Astrocyte of the hippocampus (primary cell): ENCODE results near the gene NKX1-1.
"Not testable (repeated sequence)": the region's sequence is repeated elsewhere in the genome, so short reads cannot be mapped to it uniquely, and the experiment has no call there.

Source experiments
- DNase-seq: peaks from one replicate; pipeline ENCODE4 v3.0.0; 2011; ENCODE audit warnings: low read depth, low spot score

Gene NKX1-1

DNA sequence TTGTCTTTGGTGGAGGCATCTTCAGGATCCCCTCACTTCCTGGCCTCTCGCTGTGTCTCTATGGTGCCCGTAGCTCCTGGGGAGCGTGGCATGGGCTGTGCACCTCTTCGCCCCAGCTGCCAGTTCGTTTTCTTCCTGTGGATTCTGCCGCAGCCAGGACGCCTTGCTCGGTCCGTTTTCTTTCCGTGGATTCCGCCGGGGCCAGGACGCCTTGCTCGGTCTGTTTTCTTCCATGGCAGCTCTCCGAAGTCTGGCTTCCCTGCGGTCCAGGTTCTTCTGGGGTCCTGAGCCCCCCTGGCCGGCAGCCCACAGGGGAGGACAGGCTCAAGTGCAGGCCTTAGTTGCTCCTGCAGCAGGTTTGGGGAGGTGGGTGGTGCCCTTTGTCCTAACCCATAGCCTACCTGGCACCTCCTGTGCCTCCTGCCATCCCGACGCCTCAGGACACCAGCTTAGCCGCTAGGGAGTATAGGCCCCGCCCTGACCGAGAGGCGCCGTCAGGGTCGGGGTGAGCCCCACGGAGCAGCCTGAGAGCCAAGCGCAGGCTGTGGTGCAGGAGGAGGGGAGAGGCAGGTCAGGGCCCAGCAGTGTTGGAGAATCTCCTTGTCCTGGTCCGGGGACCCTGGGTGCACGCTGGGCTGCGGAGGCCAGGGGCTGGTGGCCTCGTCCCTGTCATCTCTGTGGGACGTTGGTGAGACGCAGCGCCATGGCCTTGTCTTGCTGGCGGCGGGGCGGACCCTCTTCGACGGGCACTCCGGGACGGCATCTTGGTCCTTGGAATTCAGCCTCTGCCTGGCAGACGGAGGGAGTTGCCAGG is 32.1 kb downstream of the NKX1-1 start:
- DNase-seq, result no peak

DNA sequence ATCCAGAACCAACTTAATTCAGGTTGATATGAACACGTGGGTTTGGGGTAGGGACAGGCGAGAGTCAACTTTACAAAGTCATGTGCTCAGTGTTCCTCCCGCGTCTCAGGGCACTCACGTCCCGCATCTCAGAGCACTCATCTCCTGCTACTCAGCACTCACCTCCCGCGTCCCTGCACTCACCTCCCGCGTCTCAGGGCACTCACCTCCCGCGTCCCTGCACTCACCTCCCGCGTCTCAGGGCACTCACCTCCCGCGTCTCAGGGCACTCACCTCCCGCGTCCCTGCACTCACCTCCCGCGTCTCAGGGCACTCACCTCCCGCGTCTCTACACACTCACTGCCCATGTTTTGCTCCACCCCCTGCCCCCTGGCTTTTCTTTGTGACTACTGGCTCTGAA is 33.7 kb downstream of the NKX1-1 start:
- DNase-seq, result not testable (repeated sequence)

DNA sequence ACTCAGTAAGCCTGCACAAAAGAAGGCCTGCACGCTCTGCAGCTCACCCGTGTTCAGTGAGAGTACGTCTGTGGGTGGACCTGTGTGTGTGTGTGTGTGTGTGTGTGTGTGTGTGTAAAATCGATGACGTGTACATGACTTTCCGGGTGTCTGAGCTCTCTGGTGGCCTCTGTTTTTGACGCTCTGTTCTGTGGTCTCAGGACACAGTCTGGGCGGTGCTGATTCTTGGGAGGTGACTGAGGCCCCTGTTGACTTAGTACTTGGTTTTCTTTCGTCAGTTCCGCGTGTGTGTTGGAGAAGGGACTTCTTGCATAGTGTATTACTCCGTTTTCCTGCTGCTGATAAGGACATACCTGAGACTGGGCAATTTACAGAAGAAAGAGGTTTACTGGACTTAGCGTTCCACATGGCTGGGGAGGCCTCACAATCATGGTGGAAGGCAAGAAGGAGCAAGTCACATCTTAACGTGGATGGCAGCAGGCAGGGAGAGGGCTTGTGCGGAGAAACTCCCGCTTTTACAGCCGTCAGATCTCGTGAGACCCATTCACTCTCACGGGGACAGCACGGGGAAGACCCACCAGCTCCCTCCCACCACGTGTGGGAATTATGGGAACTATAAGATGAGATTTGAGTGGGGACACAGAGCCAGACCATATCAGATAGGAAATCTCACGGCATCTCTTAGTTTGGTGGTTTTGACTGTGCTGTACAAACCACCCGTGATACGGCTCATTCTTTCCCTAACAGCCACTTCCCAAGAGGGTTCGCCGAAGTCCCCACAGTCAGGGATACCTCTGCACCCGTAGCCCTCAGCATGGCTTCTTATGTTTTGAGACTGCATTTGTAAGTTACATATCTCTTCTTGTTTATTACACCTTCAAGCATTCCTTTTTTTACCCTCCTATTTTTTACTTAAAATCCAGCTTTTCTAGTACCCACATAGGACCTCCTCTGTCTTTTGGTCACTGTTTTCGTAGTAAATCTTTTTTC is 34.8 kb downstream of the NKX1-1 start:
- DNase-seq, result no peak

DNA sequence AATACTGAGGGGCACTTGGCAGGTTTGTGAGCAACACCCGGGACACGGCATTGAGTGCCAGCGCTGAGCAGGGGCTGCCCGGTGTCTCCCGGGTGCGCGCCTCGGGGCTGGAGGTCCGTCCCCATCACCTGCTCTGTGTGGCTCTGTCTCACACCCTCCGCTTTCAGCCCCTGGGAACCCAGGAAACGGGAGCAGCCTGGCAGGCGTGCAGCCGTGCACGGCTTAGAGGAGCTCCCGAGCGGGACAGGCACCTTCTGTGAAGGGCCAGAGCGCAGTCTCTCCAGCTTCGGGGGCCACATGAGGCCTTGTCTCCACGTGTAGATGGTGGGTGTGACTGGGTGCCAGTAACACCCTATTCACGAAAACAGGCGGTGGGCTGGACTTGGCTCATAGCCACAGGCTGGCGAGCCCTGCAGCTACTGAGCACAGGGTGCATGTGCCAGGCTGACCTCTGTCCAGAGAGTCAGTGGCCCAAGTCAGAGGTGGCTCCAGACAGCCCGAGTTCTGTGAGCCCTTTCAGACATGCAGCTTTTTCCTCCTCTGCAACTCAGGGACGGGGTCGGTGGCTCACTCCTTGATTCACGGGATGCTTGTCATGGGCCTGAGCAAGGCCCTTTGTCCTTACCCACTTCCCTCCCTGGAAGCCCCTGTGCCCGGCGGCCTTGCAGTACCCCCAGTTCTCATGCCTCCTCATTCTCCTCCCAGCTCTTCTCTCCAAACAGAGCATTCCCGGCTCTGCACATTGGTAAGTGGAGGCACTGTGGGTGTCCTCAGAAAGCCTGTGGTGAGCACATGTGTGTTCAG is 35.7 kb downstream of the NKX1-1 start:
- no peak for DNase-seq

DNA sequence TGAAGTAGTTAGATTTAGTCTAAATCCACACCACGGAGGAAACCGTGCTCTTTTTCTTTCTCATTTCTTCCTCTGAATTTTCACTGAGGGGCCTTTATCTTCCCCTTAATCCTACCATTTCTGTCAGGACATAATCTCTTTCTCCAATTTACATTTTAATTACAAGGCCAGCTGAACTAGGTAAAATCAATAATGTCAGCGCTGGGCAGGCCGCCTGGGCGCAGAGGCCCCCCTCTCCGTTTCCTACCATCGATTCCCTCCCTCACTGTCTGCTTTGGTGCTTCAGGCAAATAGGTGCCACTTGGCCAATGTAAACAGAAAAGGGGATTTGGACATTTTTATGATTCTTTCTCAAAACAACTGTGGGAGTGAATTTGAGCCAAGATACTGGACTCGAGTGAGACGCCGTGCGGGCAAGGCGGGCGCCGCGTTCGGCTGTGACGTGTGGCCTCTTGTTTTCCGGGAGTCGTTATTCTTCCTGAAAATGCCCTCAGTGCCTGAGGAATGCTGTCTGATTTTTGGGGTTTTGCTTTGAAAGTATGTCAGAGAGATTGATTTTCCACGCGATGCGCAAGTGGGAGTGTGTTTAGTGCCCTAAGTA is 36.7 kb downstream of the NKX1-1 start:
- DNase-seq, result no peak

DNA sequence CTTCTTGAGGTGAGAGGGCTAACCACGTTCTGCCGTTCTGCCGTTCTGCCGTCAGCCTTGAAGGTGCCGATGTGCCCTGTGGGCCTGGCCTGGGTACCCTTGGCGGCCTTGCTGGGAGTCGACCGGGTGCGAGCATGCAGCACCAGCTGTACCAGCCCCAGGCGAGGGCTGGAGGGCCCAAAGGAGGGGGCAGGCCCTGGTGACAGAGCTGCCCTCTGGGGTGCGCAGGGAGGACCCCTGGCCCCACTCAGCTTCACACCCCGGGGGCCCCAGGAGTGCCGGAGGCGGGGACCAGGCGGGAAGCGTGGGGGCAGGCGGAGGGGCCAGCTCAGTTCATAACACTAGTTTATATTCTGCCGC is 37.2 kb downstream of the NKX1-1 start:
- DNase-seq, result no peak

DNA sequence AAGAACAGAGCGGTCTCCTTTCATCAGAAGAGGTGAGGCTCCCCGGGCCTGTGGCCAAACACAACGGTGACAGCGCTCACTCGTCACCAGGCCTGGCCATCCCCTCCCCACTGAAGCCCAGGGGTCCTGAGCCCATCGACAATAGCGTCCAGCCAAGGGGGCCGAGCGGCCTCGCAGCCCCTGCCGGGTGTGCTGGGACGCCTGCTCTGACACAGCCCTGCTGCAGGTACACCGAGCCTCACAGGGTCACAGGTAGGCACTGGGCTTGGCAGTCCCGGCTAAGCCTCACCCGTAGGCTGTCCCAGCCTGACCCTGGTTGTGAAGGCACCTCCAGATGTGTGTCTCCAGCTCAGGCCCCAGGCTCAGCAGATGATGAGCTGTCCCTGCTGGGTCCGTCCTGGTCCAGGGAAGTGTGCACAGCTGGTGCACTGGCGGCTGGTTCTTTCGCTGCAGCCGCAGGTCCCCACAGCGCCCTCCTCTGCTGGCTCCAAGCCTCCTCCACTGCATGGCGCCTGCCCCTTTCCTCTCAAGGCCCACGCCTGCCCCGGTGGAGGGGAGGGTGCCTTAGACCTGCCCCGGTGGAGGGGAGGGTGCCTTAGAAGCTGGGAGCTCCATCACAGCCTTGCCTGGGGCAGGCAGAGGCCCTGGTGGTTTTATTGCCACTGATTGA is 37.7 kb downstream of the NKX1-1 start:
- no peak for DNase-seq

DNA sequence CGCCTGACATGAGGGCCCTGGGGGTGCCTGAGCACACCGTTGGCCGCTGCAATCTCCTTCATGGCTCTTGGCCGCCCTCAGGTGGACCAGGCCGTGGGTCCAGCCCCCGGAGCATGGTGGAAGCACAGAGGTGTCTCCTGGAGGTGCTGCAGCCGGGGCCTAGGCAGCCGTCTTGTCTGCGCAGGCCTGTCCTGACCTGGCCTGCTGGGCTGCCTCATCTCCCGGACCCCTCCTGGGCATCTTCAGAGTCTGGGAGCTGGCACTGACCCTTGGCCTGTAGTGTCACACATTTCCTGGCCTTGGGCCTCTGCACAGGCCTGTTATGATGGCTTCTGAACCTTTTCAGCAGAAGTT is 38.3 kb downstream of the NKX1-1 start:
- no peak for DNase-seq

DNA sequence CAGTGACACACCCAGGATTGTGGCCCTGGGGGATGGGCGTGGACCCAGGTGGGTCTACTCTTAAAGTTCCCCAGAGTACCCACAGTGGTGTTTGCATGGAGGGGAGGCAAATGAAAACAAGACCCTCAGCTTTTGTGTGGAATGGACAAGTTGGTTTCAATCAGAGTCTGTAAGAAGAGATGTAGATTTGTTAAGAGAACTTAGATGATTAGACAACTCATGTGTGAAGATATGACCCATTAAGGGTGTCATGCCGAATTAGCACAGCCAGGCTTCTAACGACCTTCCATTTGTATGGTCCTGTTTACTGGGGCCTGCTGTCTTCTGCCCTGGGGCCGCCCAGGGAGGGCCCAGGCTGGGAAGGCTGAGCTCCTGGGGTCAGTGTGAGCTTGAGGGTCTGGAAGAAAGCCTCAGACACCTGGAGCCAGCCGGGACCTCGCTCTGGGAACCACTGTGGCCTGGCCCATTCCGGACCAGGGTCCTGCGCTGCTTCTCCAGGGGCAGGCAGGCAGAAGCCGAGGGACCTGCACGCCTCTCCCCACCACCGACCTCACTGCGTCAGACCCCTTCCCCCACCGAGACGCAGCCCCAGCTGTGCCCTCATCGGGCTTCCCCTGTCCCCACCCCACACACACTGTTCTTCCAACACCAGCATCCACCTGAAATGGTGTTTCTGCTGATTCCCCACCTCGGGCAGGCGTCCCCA is 38.9 kb downstream of the NKX1-1 start:
- DNase-seq, result no peak

DNA sequence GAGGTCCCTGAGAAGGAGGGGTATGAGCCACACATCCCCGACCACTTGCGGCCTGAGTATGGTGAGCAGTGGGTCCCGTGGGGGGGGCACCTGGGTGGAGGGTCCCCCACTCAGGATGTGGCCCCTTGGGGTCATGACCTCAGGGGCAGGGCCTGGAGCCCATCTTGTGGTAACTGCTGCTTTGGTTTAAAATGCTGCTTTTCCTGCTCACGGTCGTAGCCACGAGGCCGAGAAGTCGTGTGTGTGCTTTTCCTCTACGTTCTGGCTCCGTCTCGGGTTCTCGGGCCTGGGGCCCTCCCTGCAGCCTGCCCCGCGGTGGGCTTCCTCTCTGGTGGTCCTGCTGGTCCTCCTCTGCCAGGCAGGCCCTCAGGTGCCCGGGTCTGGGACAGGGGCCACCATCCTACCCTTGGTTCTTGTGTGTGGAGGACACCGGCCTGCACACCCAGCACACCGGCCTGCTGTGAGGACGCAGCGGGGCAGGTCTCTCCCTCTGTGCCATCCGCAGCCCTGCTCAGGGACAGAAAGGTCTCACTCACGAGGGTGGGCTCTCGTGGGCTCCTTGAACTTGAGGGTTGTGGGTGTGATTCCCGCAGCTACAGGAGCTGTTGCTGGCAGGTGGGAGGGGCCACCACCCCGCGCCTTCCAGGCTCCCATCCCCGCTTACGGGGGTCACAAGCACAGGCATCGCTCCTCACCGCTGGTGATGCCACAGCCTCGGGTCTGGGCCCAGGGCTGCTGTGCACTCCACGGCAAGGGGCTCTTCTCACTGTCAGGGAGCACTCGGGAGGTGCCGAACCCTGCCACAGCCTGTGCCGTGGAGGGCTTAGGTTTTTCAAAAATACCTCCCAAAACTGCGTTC is 39.6 kb downstream of the NKX1-1 start:
- DNase-seq, result no peak

DNA sequence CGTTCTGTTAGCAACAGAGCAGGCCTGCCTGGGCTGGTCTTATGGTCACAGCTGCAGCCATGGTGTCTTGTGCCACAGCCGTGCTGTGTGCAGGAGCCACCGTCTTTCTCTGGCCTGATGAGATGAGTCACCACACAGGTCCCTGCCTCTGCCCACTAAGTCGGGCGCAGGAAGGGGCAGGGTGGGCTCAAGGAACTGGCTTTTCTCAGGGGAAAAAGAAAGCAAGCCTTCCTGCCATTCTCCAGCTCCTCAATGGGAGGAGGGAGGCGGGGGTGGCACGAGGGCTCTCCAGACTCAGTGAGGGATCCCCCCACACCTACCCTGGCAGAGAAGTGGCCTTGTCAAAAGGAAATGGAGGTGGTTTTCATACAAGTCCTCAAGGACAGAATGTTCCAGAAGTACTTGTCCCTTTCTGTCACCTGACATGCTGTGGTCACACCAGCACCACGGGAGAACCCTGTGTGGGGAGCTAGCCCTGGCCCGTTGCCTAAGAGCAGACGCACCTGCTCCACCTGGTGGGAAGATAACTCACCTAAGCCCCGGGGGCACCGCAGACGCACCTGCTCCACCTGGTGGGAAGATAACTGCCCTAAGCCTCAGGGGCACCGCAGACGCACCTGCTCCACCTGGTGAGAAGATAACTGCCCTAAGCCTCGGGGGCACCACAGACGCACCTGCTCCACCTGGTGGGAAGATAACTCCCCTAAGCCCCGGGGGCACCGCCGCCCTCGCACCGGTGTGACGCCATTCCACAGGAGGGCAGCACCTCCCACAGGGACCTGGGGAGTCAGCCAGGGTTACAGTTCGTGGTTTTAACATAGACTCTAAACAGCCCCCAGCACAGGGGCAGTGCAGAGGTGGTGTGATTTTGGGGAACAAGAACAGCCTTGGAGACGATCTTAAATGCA is 40.7 kb downstream of the NKX1-1 start:
- DNase-seq, result no peak

DNA sequence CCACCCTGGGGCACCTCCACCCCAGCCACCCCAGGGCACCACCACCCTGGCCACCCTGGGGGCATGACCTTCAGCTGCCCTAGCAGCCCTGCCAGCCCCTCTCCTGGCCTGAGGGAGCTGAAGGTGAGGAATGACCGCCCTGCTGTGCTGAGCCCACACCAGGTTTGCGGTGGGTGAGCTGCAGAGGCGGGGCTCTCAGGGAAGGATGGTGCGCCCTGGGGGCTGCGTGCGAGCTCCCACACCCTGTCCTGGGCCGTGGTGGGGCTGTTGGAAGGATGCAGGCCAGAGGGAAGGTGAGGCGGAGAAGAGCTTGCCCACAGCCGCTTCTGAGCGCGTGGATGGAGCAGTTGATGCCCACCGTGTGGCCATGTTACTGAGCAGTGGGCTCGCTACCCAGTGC is 41.5 kb downstream of the NKX1-1 start:
- no peak for DNase-seq

DNA sequence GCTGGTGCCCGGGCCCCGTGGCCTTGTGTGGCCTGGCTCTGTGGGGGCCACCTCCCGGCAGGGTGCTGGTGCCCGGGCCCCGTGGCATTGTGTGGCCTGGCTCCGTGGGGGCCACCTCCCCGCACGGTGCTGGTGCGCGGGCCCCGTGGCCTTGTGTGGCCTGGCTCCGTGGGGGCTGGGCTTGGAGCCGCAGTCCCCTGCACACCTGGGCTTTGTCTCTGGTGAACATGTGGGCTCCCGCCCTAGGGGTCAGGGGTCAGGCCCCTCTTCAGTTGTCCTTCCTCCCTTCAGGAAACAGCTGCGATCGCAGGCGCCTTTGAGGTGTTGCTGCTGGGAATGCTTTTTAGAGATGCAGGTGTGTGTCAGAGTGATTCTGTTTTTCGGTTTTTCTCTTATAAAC is 42.0 kb downstream of the NKX1-1 start:
- no peak for DNase-seq

DNA sequence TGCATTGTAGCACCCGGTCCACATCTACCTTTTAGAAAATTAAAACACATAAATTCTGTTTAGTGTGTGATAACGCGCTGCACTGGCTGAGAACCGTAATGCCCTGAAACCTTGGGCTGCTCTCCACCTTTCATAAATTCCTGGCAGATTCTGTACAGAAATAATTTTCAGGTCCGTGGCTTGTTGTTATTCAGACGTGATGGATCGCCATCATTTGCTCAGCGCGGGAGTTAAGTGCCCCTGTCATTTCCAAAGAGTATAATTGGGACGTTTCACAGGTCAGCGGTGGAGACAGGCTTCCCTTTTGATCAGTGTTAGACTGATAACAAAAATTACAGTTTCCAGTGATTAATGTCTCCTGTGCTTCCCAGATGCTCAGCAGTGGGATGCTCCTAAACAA is 42.7 kb downstream of the NKX1-1 start:
- DNase-seq, result no peak

DNA sequence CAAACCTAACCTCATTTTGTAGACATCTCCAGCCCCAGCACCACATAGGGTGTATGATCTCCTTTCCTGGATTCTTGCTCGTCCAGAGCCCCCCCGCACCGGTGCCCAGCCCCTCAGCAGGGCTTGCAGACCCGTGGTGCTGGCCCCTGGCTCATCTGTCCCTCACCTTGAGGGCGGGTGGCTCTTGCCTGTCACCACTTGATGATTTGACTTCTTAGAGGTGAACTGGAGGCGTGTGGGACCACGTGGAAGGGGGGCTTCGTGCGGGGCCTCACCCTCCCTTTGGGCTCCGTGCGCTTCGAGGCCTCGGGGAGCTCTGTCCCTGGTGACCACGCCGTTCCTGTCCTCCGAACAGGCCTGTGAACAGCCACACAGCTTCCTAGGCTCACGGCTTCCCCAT is 43.7 kb downstream of the NKX1-1 start:
- DNase-seq, result no peak

DNA sequence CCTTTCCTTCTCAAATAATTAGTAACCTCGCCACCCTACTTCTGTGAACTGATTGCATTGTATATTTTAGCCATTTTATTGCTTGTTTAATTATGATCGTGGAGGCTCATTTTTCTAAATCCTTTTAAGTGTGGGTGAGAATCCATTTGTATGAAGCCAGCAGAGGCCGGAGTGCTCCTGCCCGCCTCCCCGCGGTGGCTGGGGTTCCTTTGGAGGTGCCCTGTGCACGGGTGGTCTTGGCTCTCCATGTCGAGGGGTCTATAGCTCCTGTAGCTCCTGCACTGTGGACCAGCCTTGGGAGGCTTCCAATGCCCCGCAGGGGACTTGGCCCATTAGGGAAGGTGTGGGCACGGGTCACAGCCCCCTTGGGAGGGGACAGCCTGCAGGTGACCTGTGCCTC is 44.2 kb downstream of the NKX1-1 start:
- no peak for DNase-seq

DNA sequence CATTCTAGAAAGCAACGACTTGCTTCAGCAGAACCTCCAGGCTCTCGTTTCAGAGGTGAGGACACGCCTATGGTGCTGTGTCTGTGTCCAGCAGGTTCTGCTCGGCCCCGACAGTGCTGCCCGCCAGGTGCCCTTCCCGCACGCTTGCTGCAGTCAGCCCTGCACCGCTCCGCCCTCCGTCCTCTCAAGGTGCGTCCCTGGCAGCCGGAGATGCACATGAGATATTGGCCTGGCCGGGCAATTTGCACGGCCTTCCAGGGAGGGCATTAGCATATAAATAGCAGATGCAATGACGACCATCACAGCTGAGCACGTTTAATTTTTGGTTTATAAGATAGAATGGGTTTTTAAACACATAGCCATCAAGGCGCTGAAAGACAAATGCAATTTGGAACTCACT is 44.8 kb downstream of the NKX1-1 start:
- DNase-seq, result no peak
